GM12874 (cell line): ENCODE results near the gene MAP2K2.

ENCODE experiments used
- TF ChIP-seq, protein P1 (sequence below): IDR thresholded peaks from 2 replicates; pipeline ENCODE4 v1.5.1; 2011; ENCODE audit warnings: low read depth, mild to moderate bottlenecking, control low read depth, low read length, moderate library complexity; ENCODE audit not compliant: insufficient read depth

MAP2K2 gene

DNA sequence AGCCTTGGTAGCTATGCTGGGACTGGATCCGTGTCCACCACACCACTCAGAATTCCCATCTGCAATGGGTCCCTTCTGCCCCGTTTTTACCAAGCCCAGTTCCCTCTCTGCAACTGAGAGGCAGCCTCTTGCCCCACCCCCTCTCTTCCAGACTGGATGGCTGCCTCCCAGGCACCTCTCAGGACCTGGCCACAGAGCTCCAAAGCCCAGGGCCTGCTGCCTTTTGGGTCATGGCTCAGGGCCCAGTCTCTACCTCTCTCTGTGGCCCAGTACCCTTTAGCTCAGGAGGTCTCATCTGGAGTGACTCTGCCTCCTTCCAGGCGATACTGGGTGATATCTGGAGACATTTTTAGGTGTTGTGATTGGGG, 46.9 kb downstream of the MAP2K2 start:
- TF ChIP-seq, protein P1, sequence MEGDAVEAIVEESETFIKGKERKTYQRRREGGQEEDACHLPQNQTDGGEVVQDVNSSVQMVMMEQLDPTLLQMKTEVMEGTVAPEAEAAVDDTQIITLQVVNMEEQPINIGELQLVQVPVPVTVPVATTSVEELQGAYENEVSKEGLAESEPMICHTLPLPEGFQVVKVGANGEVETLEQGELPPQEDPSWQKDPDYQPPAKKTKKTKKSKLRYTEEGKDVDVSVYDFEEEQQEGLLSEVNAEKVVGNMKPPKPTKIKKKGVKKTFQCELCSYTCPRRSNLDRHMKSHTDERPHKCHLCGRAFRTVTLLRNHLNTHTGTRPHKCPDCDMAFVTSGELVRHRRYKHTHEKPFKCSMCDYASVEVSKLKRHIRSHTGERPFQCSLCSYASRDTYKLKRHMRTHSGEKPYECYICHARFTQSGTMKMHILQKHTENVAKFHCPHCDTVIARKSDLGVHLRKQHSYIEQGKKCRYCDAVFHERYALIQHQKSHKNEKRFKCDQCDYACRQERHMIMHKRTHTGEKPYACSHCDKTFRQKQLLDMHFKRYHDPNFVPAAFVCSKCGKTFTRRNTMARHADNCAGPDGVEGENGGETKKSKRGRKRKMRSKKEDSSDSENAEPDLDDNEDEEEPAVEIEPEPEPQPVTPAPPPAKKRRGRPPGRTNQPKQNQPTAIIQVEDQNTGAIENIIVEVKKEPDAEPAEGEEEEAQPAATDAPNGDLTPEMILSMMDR = no peak

DNA sequence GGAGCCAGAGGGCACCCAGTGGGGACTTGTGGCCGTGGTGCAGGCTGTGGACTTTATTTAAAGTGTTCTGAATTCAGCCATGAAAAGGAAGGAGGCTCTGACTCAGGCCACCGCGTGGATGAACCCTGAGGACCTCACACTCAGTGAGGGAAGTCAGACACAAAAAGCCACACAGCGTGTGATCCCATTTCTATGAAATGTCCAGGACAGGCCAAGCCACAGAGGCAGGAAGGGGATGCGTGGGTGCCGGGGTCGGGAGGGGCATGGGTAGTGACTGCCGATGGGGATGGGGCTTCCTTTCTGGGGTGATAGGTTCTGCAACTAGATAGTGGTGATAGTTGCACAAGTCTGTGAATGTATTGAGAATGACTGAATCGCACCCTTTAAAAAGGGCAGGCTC, 48.5 kb downstream of the MAP2K2 start:
- TF ChIP-seq, protein P1 = no peak

DNA sequence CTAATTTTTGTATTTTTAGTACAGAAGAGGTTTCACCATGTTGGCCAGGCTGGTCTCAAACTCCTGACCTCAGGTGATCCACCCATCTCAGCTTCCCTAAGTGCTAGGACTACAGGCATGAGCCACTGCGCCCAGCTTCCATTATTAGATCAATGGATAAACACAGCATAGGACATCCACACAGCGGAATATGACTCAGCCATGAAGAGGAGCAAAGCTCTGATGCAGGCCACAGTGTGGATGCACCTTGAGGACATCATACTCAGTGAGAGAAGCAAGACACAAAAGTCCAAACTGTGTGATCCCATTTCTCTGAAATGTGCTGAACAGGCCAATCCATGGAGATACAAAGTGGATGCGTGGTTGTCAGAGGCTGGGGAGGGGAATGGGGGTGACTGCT, 52.3 kb downstream of the MAP2K2 start:
- TF ChIP-seq, protein P1 = no peak

GRCh38 chr19:4069331-4069959, 54.5 kb downstream of the MAP2K2 start:
- TF ChIP-seq, protein P1 = no peak

GRCh38 chr19:4068047-4068966, 55.6 kb downstream of the MAP2K2 start:
- TF ChIP-seq, protein P1 = no peak

GRCh38 chr19:4067396-4068046, 56.4 kb downstream of the MAP2K2 start:
- TF ChIP-seq, protein P1 = no peak
